H1 (cell line): ENCODE data around the gene AREG.

Experiments
- CEBPB ChIP-seq: IDR thresholded peaks from 2 replicates; pipeline ENCODE4 v1.6.1; 2012; ENCODE audit warnings: low read depth, low read length
- CTBP2 ChIP-seq: IDR thresholded peaks from 2 replicates; pipeline ENCODE4 v1.7.0; 2011; ENCODE audit warnings: borderline replicate concordance, mild to moderate bottlenecking, moderate library complexity, mixed read lengths, low read length; ENCODE audit not compliant: insufficient read depth, insufficient read length
- CTCF ChIP-seq, 3 experiments: IDR thresholded peaks; 1 replicate in 2 of 3; 2 replicates in 1 of 3; pipeline versions ENCODE4 v1.5.1 to v1.6.1; 2011; ENCODE audit warnings: low read length in 3 of 3, mild to moderate bottlenecking in 3 of 3, inconsistent platforms in 2 of 3, low read depth in 1 of 3, moderate library complexity in 1 of 3; ENCODE audit not compliant: insufficient read depth in 1 of 3; ENCODE audit errors: control extremely low read depth in 1 of 3
- TAF1 ChIP-seq: IDR thresholded peaks from 2 replicates; pipeline ENCODE4 v1.6.1; 2011; ENCODE audit warnings: mild to moderate bottlenecking, low read depth, low read length

DNA sequence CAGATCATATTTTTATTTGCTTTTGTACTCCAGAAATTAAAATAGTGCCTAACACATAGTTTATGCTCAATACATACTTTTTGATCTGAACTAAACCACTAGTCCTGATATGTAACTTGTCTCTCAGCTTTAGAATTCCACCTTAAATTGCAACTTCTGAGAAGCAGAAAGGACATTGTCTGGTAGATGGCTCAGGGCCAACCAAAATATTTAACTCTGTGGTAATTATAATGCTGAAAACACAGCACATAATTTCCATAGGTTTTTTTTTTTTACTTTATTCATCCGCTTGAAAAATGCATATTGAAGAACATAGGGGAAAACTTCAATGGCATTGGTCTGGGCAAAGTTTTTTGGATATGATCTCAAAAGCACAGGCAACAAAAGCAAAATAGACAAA lies 59.3 kb downstream of the AREG start:
- TF ChIP-seq CTCF (IDR thresholded peaks at IDR 0.05; ENCODE audit: control extremely low read depth in 1 of 3, insufficient read depth in 1 of 3, low read depth in 1 of 3, low read length in 3 of 3) (no peak), CTBP2 (no peak), TAF1 (no peak), CEBPB (no peak)
